Activated CD4-positive, alpha-beta T cell treated with anti-CD3 and anti-CD28 coated beads, Interleukin-2, amount 10 ng/mL, durations not matched to agents 24 days and 14 days (primary cell): Measurements from ENCODE around the gene TSPAN10. TPM values are rescaled to one million over a fixed set of nuclear protein-coding genes. Genes with fewer than 3 reads are reported as not detected.

Experiments
- DNase-seq: peaks from one replicate; pipeline ENCODE4 v3.0.0; 2022
- H3K27ac Mint-ChIP-seq: one replicate; pipeline ENCODE4 v1.8.0; 2022; ENCODE audit warnings: mild to moderate bottlenecking, mixed read lengths
- H3K27me3 Mint-ChIP-seq: one replicate; pipeline ENCODE4 v1.8.0; 2022; ENCODE audit warnings: mixed read lengths
- H3K36me3 Mint-ChIP-seq: one replicate; pipeline ENCODE4 v1.8.0; 2022; ENCODE audit warnings: low read depth, mild to moderate bottlenecking, mixed read lengths
- H3K4me1 Mint-ChIP-seq: one replicate; pipeline ENCODE4 v1.8.0; 2021; ENCODE audit warnings: mixed read lengths
- H3K4me3 Mint-ChIP-seq: one replicate; pipeline ENCODE4 v1.8.0; 2022; ENCODE audit warnings: mild to moderate bottlenecking, moderate library complexity, mixed read lengths
- H3K9me3 Mint-ChIP-seq: one replicate; pipeline ENCODE4 v1.8.0; 2021; ENCODE audit warnings: mixed read lengths
- intact Hi-C: fragments of 100-400 bp; cut with micrococcal nuclease; formaldehyde crosslinking; loops from one replicate; pipeline ENCODE4 v1.15.1; 2023
- total RNA-seq: library from RNA; stranded (reverse); gene quantifications from 2 replicates; pipeline ENCODE4 v1.2.3, GENCODE V29; 2022

The TSPAN10 gene
- total RNA-seq, 1 donor from 2014 or later, result 0.37 TPM

- Mint-ChIP-seq H3K4me3 (no peak overlapping the region), H3K9me3 (no peaks in the 10 kb centered on the region), H3K27me3 (peaks cover 2% of the 10 kb centered on the region), H3K27ac (no peak overlapping the region), H3K36me3 (peaks cover 31% of the 10 kb centered on the region), H3K4me1 (peaks cover 22% of the 10 kb centered on the region)
- intact Hi-C loops, result loop anchor here (2.0 kb wide), 1 partner anchor 29 kb away; no protein-coding TSS in a partner anchor
- no peak for DNase-seq
Measured at GRCh38 chr17:81681672-81682071, 44.7 kb downstream of the TSPAN10 start.

- Mint-ChIP-seq H3K36me3 (peaks cover 40% of the 10 kb centered on the region), H3K27ac (peak overlapping the region; percentile 73), H3K4me3 (peak overlapping the region; percentile 97), H3K4me1 (peaks cover 22% of the 10 kb centered on the region), H3K9me3 (no peaks in the 10 kb centered on the region), H3K27me3 (peaks cover 2% of the 10 kb centered on the region)
- intact Hi-C loops, result loop anchor here (1.0 to 2.0 kb wide), 2 partner anchors 16 to 28 kb away; partner anchors contain the start of genes CCDC137 and OXLD1
- DNase-seq, result no peak
Measured at GRCh38 chr17:81682565-81683207, 45.7 kb downstream of the TSPAN10 start.

- H3K27ac Mint-ChIP-seq, result peak overlapping the region; percentile 73
- intact Hi-C loops, result loop anchor here (1.0 to 2.0 kb wide), 2 partner anchors 17 to 28 kb away; partner anchors contain the start of genes CCDC137 and OXLD1
- DNase-seq, result no peak
- peak overlapping the region; percentile 97 for H3K4me3 Mint-ChIP-seq
- peaks cover 22% of the 10 kb centered on the region for H3K4me1 Mint-ChIP-seq
- H3K27me3 Mint-ChIP-seq, result peaks cover 2% of the 10 kb centered on the region
- H3K36me3 Mint-ChIP-seq, result peaks cover 41% of the 10 kb centered on the region
- H3K9me3 Mint-ChIP-seq, result no peaks in the 10 kb centered on the region
Measured at GRCh38 chr17:81683208-81683583, 46.2 kb downstream of the TSPAN10 start.

GRCh38 chr17:81683584-81684441 lies 46.8 kb downstream of the TSPAN10 start, which contains the start of the genes ARL16 and HGS:
ARL16 (minus strand) TSS chr17:81683797; CDS start chr17:81683753, 44 bp downstream.
HGS (plus strand) TSS chr17:81684011; CDS start chr17:81684067, 56 bp downstream.
- Mint-ChIP-seq H3K27ac (peak within 1 kb of the TSS; percentile 96), H3K9me3 (no peaks in the 10 kb centered on the region), H3K36me3 (peaks cover 44% of the 10 kb centered on the region), H3K4me1 (peaks cover 22% of the 10 kb centered on the region), H3K4me3 (peak within 1 kb of the TSS; percentile 97), H3K27me3 (peaks cover 2% of the 10 kb centered on the region)
- intact Hi-C loops, result loop anchor here (1.0 to 2.0 kb wide), 3 partner anchors 18 to 27 kb away; partner anchors contain the start of genes CCDC137, MRPL12 and OXLD1
- peak; percentile 99 for DNase-seq

GRCh38 chr17:81684442-81684911 lies 47.5 kb downstream of the TSPAN10 start:
- peaks cover 22% of the 10 kb centered on the region for H3K4me1 Mint-ChIP-seq
- H3K36me3 Mint-ChIP-seq, result peaks cover 49% of the 10 kb centered on the region
- peaks cover 2% of the 10 kb centered on the region for H3K27me3 Mint-ChIP-seq
- intact Hi-C loops, result loop anchor here (1.0 kb wide), 1 partner anchor 19 kb away; the partner anchor contains the start of gene MRPL12
- H3K9me3 Mint-ChIP-seq, result no peaks in the 10 kb centered on the region
- peak; percentile 70 for DNase-seq
- H3K27ac Mint-ChIP-seq, result peak overlapping the region; percentile 79
- H3K4me3 Mint-ChIP-seq, result peak overlapping the region; percentile 97

- peak overlapping the region; percentile 97 for H3K4me3 Mint-ChIP-seq
- no peaks in the 10 kb centered on the region for H3K9me3 Mint-ChIP-seq
- peaks cover 22% of the 10 kb centered on the region for H3K4me1 Mint-ChIP-seq
- H3K27ac Mint-ChIP-seq, result peak overlapping the region; percentile 79
- no peak for DNase-seq
- peaks cover 55% of the 10 kb centered on the region for H3K36me3 Mint-ChIP-seq
- intact Hi-C loops, result no loop called here
- H3K27me3 Mint-ChIP-seq, result peaks cover 2% of the 10 kb centered on the region
Measured at GRCh38 chr17:81685108-81685507, 48.1 kb downstream of the TSPAN10 start.

- H3K36me3 Mint-ChIP-seq, result peaks cover 55% of the 10 kb centered on the region
Measured at GRCh38 chr17:81686614-81687013, 49.6 kb downstream of the TSPAN10 start.

GRCh38 chr17:81687770-81688541 lies 51.0 kb downstream of the TSPAN10 start:
- Mint-ChIP-seq H3K4me3 (no peak overlapping the region), H3K4me1 (peaks cover 19% of the 10 kb centered on the region), H3K27ac (no peak overlapping the region), H3K36me3 (peaks cover 60% of the 10 kb centered on the region), H3K27me3 (peaks cover 2% of the 10 kb centered on the region), H3K9me3 (no peaks in the 10 kb centered on the region)
- DNase-seq, result no peak
- intact Hi-C loops, result no loop called here

More at GRCh38 chr17:81686614-81687013, 49.6 kb downstream of the TSPAN10 start:
- peaks cover 22% of the 10 kb centered on the region for H3K4me1 Mint-ChIP-seq
- no peaks in the 10 kb centered on the region for H3K9me3 Mint-ChIP-seq
- no peak for DNase-seq
- H3K27ac Mint-ChIP-seq, result no peak overlapping the region
- no peak overlapping the region for H3K4me3 Mint-ChIP-seq
- H3K27me3 Mint-ChIP-seq, result peaks cover 2% of the 10 kb centered on the region
- intact Hi-C loops, result no loop called here

- Mint-ChIP-seq H3K36me3 (peaks cover 58% of the 10 kb centered on the region), H3K4me1 (peaks cover 18% of the 10 kb centered on the region), H3K27ac (no peak overlapping the region), H3K9me3 (no peaks in the 10 kb centered on the region), H3K4me3 (no peak overlapping the region), H3K27me3 (peaks cover 2% of the 10 kb centered on the region)
- intact Hi-C loops, result no loop called here
- no peak for DNase-seq
Measured at GRCh38 chr17:81688616-81689015, 51.6 kb downstream of the TSPAN10 start.

GRCh38 chr17:81690066-81690465 lies 53.1 kb downstream of the TSPAN10 start:
- intact Hi-C loops, result no loop called here
- Mint-ChIP-seq H3K27me3 (no peaks in the 10 kb centered on the region), H3K9me3 (no peaks in the 10 kb centered on the region), H3K4me1 (peaks cover 10% of the 10 kb centered on the region), H3K4me3 (no peak overlapping the region), H3K27ac (no peak overlapping the region), H3K36me3 (peaks cover 50% of the 10 kb centered on the region)
- no peak for DNase-seq

- DNase-seq, result no peak
- Mint-ChIP-seq H3K9me3 (no peaks in the 10 kb centered on the region), H3K36me3 (peaks cover 45% of the 10 kb centered on the region), H3K4me3 (no peak overlapping the region), H3K27me3 (no peaks in the 10 kb centered on the region), H3K27ac (no peak overlapping the region), H3K4me1 (peaks cover 5% of the 10 kb centered on the region)
- intact Hi-C loops, result no loop called here
Measured at GRCh38 chr17:81690549-81690948, 53.6 kb downstream of the TSPAN10 start.

- Mint-ChIP-seq H3K27ac (no peak overlapping the region), H3K36me3 (peaks cover 41% of the 10 kb centered on the region), H3K4me1 (peaks cover 2% of the 10 kb centered on the region), H3K9me3 (no peaks in the 10 kb centered on the region), H3K27me3 (no peaks in the 10 kb centered on the region), H3K4me3 (no peak overlapping the region)
- DNase-seq, result no peak
- intact Hi-C loops, result no loop called here
Measured at GRCh38 chr17:81691196-81691595, 54.2 kb downstream of the TSPAN10 start.

- no peak overlapping the region for H3K4me3 Mint-ChIP-seq
- no peaks in the 10 kb centered on the region for H3K4me1 Mint-ChIP-seq
- peaks cover 38% of the 10 kb centered on the region for H3K36me3 Mint-ChIP-seq
- DNase-seq, result no peak
- H3K27me3 Mint-ChIP-seq, result no peaks in the 10 kb centered on the region
- H3K27ac Mint-ChIP-seq, result no peak overlapping the region
- no peaks in the 10 kb centered on the region for H3K9me3 Mint-ChIP-seq
- intact Hi-C loops, result no loop called here
Measured at GRCh38 chr17:81691608-81692007, 54.6 kb downstream of the TSPAN10 start.
